Inflammatory macrophage treated with lipopolysaccharide for 4 hours (primary cell): ENCODE data around the gene EPSTI1.

Source experiments
- DNase-seq: peaks from one replicate; pipeline ENCODE4 v3.0.0-alpha.2; 2020

EPSTI1 gene

DNA sequence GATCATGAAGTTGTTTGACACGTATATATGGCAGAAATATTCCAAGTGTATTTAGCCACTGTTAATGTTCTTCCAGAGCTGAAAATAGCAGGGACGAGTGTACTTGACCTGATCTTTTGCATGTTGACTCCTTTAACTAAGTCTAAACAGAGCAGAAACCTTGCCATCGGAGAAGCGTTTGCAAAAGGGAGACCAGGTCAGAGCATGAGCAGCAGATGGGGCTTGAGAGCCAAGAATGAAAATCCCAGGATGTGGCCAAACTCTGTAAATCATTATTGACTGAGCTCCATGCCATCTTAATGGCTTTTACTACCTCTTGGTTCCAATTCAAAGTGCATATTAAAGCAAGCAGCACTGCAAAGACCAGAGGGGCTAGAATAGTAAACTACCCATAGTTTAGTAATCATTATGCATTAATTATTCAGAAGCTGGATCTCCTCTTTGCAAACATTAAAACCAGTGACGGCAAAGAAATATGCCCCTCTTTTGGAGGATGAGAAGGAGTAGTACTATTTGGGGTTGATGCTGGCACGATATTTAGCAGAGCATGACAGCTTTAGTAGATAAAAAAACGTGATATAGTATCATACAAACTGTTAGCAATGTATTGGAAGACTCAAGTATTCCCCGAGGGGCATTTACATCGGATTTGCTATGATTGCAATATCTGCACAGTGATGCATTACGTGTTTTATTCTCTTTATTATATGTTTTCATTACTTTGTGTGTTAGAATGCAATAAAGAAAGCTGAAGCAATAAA is 154.9 kb downstream of the EPSTI1 start:
- DNase-seq, result no peak
